Activated naive CD4-positive, alpha-beta T cell treated with anti-CD3 and anti-CD28 coated beads for 36 hours (primary cell): ENCODE measurements around the gene CD44. TPM values are rescaled to one million over a fixed set of nuclear protein-coding genes. Genes with fewer than 3 reads are reported as not detected.
"Not testable (repeated sequence)": the region's sequence is repeated elsewhere in the genome, so short reads cannot be mapped to it uniquely, and the experiment has no call there.

Source experiments
- CTCF ChIA-PET: fragments of 350-600 bp; sonication (Branson Sonifier 250); formaldehyde crosslinking; loops from one replicate; lab custom pipeline; 2021; ENCODE audit warnings: antibody characterized with exemption; lab: Charles Lee
- DNase-seq: peaks from one replicate; pipeline ENCODE4 v3.0.0-alpha.2; 2020
- H3K27ac Mint-ChIP-seq: one replicate; pipeline ENCODE4 v1.8.0; 2021; ENCODE audit warnings: mild to moderate bottlenecking, mixed read lengths
- H3K27me3 Mint-ChIP-seq: one replicate; pipeline ENCODE4 v1.8.0; 2021; ENCODE audit warnings: low read depth, mixed read lengths
- H3K36me3 Mint-ChIP-seq: one replicate; pipeline ENCODE4 v1.8.0; 2021; ENCODE audit warnings: low read depth, mixed read lengths
- H3K4me1 Mint-ChIP-seq: one replicate; pipeline ENCODE4 v1.8.0; 2021; ENCODE audit warnings: low read depth, mixed read lengths
- H3K4me3 Mint-ChIP-seq: one replicate; pipeline ENCODE4 v1.8.0; 2021; ENCODE audit warnings: mild to moderate bottlenecking, moderate library complexity, mixed read lengths
- H3K9me3 Mint-ChIP-seq: one replicate; pipeline ENCODE4 v1.8.0; 2021; ENCODE audit warnings: mixed read lengths
- intact Hi-C: fragments of 100-400 bp; cut with micrococcal nuclease; formaldehyde crosslinking; loops from one replicate; pipeline ENCODE4 v1.15.1; 2023
- total RNA-seq, 2 experiments: library from RNA; stranded (reverse); gene quantifications; one replicate each; pipeline ENCODE4 v1.2.3, GENCODE V29; 2021

CD44 gene
- total RNA-seq, 2 experiments from 2014 or later: 389 to 405 TPM

DNA sequence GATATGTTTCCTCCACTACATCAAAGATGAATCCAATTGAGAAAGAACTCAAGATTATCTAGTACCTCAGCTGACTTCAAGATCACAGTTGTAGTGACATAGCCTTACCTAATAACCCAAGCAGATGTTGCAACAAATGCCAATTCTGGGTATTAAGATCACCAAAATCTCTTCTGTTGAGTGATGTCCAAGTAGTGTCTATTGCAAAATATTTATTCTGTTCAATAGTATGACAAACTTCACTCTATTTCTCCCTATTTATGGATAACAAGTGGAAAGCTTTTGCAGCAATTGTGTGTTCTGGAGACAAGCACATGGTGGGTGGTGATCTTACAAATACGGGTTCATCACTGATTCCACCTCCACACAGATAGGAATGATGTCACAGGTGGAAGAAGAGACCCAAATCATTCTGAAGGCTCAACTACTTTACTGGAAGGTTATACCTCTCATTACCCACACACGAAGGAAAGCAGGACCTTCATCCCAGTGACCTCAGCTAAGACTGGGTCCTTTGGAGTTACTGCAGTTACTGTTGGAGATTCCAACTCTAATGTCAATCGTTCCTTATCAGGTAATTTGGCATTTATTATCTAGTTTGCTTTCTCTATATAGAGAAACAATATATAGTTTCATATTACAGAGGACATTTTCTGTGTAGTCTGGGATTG lies 72.0 kb downstream of the CD44 start:
- Mint-ChIP-seq H3K27ac (peak overlapping the region; percentile 28), H3K4me3 (no peak overlapping the region), H3K36me3 (peaks cover 82% of the 10 kb centered on the region), H3K27me3 (no peaks in the 10 kb centered on the region), H3K4me1 (peaks cover 46% of the 10 kb centered on the region), H3K9me3 (peaks cover 13% of the 10 kb centered on the region)
- CTCF ChIA-PET: no interaction called here
- no peak for DNase-seq
- intact Hi-C loops: no loop called here

DNA sequence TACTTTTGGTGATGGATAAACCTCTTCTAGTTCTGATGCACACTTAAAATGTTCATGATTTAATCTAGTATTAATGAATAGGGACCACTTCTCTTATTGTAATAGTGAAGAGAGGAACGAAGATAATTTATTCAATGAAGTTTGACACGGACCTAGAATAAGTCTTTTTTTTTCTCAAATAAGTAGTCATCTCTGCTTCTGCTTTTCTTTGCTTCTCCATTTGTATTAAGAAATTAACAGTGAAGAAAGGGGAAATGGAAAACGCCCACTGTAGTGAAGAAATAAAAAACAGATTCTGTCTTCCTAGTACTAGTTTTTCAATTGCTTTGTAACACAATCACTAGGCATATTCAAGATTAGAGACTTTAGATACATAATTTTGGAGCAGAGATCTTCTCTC lies 73.0 kb downstream of the CD44 start:
- intact Hi-C loops: no loop called here
- CTCF ChIA-PET: interaction anchor here (0.7 kb wide), 1 partner anchor 293 kb away, joined by 5 read pairs; no protein-coding TSS in a partner anchor
- H3K9me3 Mint-ChIP-seq: peaks cover 13% of the 10 kb centered on the region
- no peak overlapping the region for H3K4me3 Mint-ChIP-seq
- H3K27me3 Mint-ChIP-seq: no peaks in the 10 kb centered on the region
- H3K4me1 Mint-ChIP-seq: peaks cover 55% of the 10 kb centered on the region
- no peak overlapping the region for H3K27ac Mint-ChIP-seq
- peaks cover 82% of the 10 kb centered on the region for H3K36me3 Mint-ChIP-seq
- no peak for DNase-seq

DNA sequence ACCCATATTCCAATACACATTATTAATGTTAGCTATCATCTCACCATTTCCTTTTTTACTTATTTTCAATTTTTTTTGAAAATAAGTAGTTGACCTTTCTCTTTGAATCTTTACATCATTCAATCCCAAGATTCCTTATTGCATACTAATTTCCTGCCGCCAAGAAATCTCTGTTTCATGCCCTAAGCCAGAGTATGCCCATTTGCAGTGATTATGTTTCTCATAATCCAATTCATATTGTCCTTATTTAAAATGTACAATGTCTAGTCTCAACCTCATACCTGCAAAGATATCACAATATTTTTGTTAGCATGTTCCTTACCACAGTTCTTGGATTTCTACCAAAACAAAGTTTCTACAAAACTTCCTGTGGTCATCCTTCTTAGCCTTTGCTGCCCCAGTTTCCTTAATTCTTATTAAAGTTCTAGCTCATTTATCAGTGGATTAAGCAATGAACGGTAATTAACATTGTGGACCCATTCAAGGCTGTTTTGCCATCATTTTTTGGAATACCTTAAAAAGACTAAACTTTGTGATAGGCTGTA lies 75.3 kb downstream of the CD44 start:
- peaks cover 62% of the 10 kb centered on the region for H3K4me1 Mint-ChIP-seq
- H3K4me3 Mint-ChIP-seq: no peak overlapping the region
- intact Hi-C loops: loop anchor here (1.0 kb wide), 4 partner anchors 37 to 201 kb away; no protein-coding TSS in a partner anchor
- H3K27me3 Mint-ChIP-seq: no peaks in the 10 kb centered on the region
- peak overlapping the region; percentile 78 for H3K27ac Mint-ChIP-seq
- H3K36me3 Mint-ChIP-seq: peaks cover 81% of the 10 kb centered on the region
- H3K9me3 Mint-ChIP-seq: peaks cover 9% of the 10 kb centered on the region
- CTCF ChIA-PET: interaction anchor here (0.6 to 0.7 kb wide), 4 partner anchors 10 to 217 kb away, joined by 3 to 4 read pairs (median 3); no protein-coding TSS in a partner anchor
- no peak for DNase-seq

GRCh38 chr11:35214792-35215193 lies 75.8 kb downstream of the CD44 start:
- peaks cover 62% of the 10 kb centered on the region for H3K4me1 Mint-ChIP-seq
- H3K4me3 Mint-ChIP-seq: no peak overlapping the region
- peaks cover 81% of the 10 kb centered on the region for H3K36me3 Mint-ChIP-seq
- DNase-seq: peak; percentile 77
- intact Hi-C loops: loop anchor here (1.0 kb wide), 4 partner anchors 37 to 201 kb away; no protein-coding TSS in a partner anchor
- no peaks in the 10 kb centered on the region for H3K27me3 Mint-ChIP-seq
- CTCF ChIA-PET: interaction anchor here (0.6 kb wide), 1 partner anchor 29 kb away, joined by 3 read pairs; no protein-coding TSS in a partner anchor
- peak overlapping the region; percentile 78 for H3K27ac Mint-ChIP-seq
- H3K9me3 Mint-ChIP-seq: peaks cover 4% of the 10 kb centered on the region

- Mint-ChIP-seq H3K27me3 (no peaks in the 10 kb centered on the region), H3K9me3 (no peaks in the 10 kb centered on the region), H3K36me3 (peaks cover 74% of the 10 kb centered on the region), H3K27ac (peak overlapping the region; percentile 85), H3K4me3 (no peak overlapping the region), H3K4me1 (peaks cover 60% of the 10 kb centered on the region)
- DNase-seq: no peak
- intact Hi-C loops: no loop called here
- CTCF ChIA-PET: no interaction called here
These were observed 77.0 kb downstream of the CD44 start for GRCh38 chr11:35215945-35216344.

GRCh38 chr11:35216962-35217678 lies 78.1 kb downstream of the CD44 start:
- no peaks in the 10 kb centered on the region for H3K27me3 Mint-ChIP-seq
- H3K4me1 Mint-ChIP-seq: peaks cover 51% of the 10 kb centered on the region
- H3K36me3 Mint-ChIP-seq: peaks cover 71% of the 10 kb centered on the region
- no peaks in the 10 kb centered on the region for H3K9me3 Mint-ChIP-seq
- CTCF ChIA-PET: interaction anchor here (1.0 to 1.3 kb wide), 2 partner anchors 16 to 174 kb away, joined by 3 read pairs; no protein-coding TSS in a partner anchor
- intact Hi-C loops: loop anchor here (1.0 kb wide), 2 partner anchors 19 to 177 kb away; no protein-coding TSS in a partner anchor
- peak; percentile 41 for DNase-seq
- no peak overlapping the region for H3K4me3 Mint-ChIP-seq
- H3K27ac Mint-ChIP-seq: peak overlapping the region; percentile 85

- no peak for DNase-seq
- Mint-ChIP-seq H3K36me3 (peaks cover 74% of the 10 kb centered on the region), H3K9me3 (no peaks in the 10 kb centered on the region), H3K27ac (peak overlapping the region; percentile 39), H3K27me3 (no peaks in the 10 kb centered on the region), H3K4me1 (peaks cover 36% of the 10 kb centered on the region), H3K4me3 (no peak overlapping the region)
- intact Hi-C loops: no loop called here
- CTCF ChIA-PET: interaction anchor here (1.0 to 1.1 kb wide), 2 partner anchors 9 kb away, joined by 3 read pairs; no protein-coding TSS in a partner anchor
These were observed 80.0 kb downstream of the CD44 start for GRCh38 chr11:35218956-35219355.

GRCh38 chr11:35223371-35223796 lies 84.4 kb downstream of the CD44 start:
- H3K27ac Mint-ChIP-seq: no peak overlapping the region
- CTCF ChIA-PET: interaction anchor here (1.3 kb wide), 1 partner anchor 14 kb away, joined by 3 read pairs; no protein-coding TSS in a partner anchor
- no peak overlapping the region for H3K4me3 Mint-ChIP-seq
- H3K36me3 Mint-ChIP-seq: peaks cover 73% of the 10 kb centered on the region
- H3K9me3 Mint-ChIP-seq: no peaks in the 10 kb centered on the region
- intact Hi-C loops: no loop called here
- no peak for DNase-seq
- H3K4me1 Mint-ChIP-seq: peaks cover 10% of the 10 kb centered on the region
- no peaks in the 10 kb centered on the region for H3K27me3 Mint-ChIP-seq

DNA sequence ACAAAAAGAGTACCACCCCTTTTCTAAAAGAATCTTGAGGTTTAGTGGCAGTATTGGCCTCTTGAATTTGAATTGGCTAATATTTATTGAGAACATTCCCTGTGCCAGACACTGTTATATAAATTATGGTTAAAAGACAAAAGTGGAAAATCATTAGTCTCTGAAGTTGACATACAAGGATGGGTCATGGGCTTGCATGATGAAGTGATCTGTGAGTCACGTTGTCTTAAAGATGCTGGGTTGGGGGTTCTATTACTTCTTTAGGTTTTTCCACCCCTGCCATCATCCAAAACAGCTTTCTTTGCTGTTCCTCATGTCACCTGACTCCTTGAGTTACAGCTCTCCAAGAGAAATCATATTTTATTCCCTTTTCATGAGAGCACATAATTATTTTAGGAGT lies 85.0 kb downstream of the CD44 start:
- intact Hi-C loops: no loop called here
- Mint-ChIP-seq H3K9me3 (no peaks in the 10 kb centered on the region), H3K36me3 (peaks cover 72% of the 10 kb centered on the region), H3K4me1 (peaks cover 10% of the 10 kb centered on the region), H3K27me3 (no peaks in the 10 kb centered on the region), H3K27ac (no peak overlapping the region), H3K4me3 (no peak overlapping the region)
- CTCF ChIA-PET: no interaction called here
- DNase-seq: no peak

DNA sequence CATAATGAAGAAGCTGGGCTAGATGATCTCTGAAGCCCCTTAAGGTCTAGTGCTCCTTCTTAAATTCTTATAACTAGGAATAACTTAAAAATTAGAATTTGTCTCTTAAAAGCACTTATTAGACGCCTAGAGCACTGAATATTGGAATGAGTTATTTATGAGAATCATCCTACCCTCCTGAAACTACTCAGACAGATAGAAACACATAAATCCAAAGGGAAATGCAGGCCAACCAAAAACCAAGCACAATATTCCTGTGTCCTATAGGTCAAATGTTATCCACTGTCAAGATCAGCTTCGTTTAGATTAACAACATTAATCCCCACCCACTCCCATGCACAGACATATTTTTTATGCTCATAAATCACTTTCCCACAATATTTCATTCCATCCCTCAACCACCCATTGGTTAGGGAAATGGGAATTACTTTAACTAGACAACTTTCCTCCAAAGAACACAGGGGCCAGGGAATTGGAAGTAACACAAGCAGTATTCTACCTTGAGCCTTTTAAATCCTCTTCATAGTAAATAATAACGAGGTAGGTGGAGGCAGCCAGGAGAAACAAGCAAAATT lies 87.1 kb downstream of the CD44 start:
- Mint-ChIP-seq H3K4me1 (peaks cover 10% of the 10 kb centered on the region), H3K9me3 (no peaks in the 10 kb centered on the region), H3K4me3 (no peak overlapping the region), H3K27ac (no peak overlapping the region), H3K36me3 (peaks cover 79% of the 10 kb centered on the region), H3K27me3 (no peaks in the 10 kb centered on the region)
- no peak for DNase-seq
- intact Hi-C loops: no loop called here
- CTCF ChIA-PET: interaction anchor here (0.6 to 1.5 kb wide), 3 partner anchors 11 to 301 kb away, joined by 3 read pairs; no protein-coding TSS in a partner anchor

GRCh38 chr11:35226756-35227155 lies 87.8 kb downstream of the CD44 start:
- H3K36me3 Mint-ChIP-seq: peaks cover 81% of the 10 kb centered on the region
- CTCF ChIA-PET: interaction anchor here (1.1 to 1.2 kb wide), 2 partner anchors 11 to 302 kb away, joined by 3 to 4 read pairs; no protein-coding TSS in a partner anchor

More at GRCh38 chr11:35226756-35227155, 87.8 kb downstream of the CD44 start:
- H3K4me3 Mint-ChIP-seq, intact Hi-C loops, H3K9me3 Mint-ChIP-seq, H3K27me3 Mint-ChIP-seq, H3K27ac Mint-ChIP-seq, DNase-seq: not testable (repeated sequence)
- H3K4me1 Mint-ChIP-seq: peaks cover 13% of the 10 kb centered on the region
